Esophagus squamous epithelium (tissue), 5 donors: ENCODE measurements around the gene AIFM3. TPM values are rescaled to one million over a fixed set of nuclear protein-coding genes. Genes with fewer than 3 reads are reported as not detected.

ENCODE experiments used
- DNase-seq: peaks from one replicate; lab custom pipeline; 2025; lab: John Stamatoyannopoulos, UW
- H3K27ac ChIP-seq, 4 donors: fragments of 200-600 bp; sonication (generic); one replicate each; pipeline ENCODE4 v1.5.1; 2016 to 2019; ENCODE audit warnings: mild to moderate bottlenecking in 1 of 4
- H3K27me3 ChIP-seq, 4 donors: fragments of 200-600 bp; sonication (generic); 1 replicate in 3 of 4; 2 replicates in 1 of 4; pipeline versions ENCODE4 v1.5.1 to v1.6.0; 2017 to 2021; ENCODE audit warnings: antibody characterized with exemption in 1 of 4
- H3K36me3 ChIP-seq, 3 donors: fragments of 200-600 bp; sonication (generic); one replicate each; pipeline ENCODE4 v1.5.1; 2016 to 2019
- H3K4me1 ChIP-seq, 3 donors: fragments of 200-600 bp; sonication (generic); one replicate each; pipeline ENCODE4 v1.5.1; 2017 to 2019
- H3K4me3 ChIP-seq, 4 donors: fragments of 200-600 bp; sonication (generic); 1 replicate in 3 of 4; 2 replicates in 1 of 4; pipeline ENCODE4 v1.5.1; 2016 to 2019; ENCODE audit warnings: mild to moderate bottlenecking in 2 of 4, moderate library complexity in 1 of 4
- H3K9me3 ChIP-seq, 3 donors: fragments of 200-600 bp; sonication (generic); one replicate each; pipeline ENCODE4 v1.5.1; 2016 to 2019
- POLR2A ChIP-seq, 4 donors: fragments of 450-650 bp; IDR thresholded peaks; one replicate each; pipeline ENCODE4 v1.6.1; 2017; ENCODE audit warnings: antibody characterized with exemption in 4 of 4, mild to moderate bottlenecking in 4 of 4, moderate library complexity in 3 of 4
- WGBS, 2 donors: methylation state at CpG; one replicate each; pipeline ENCODE4 v1.1.5; 2018; 5-methylcytosine and 5-hydroxymethylcytosine counted together
- intact Hi-C: fragments of 100-400 bp; cut with DNase I; formaldehyde crosslinking; loops from one replicate; pipeline ENCODE4 v1.15.0; 2022
- total RNA-seq, 4 donors: library from RNA; depleted of rRNA; stranded (reverse); fragments of >200 nt; gene quantifications; one replicate each; pipeline ENCODE4 v1.1.0, GENCODE V29; 2016
- TF ChIP-seq, protein P1 (sequence below), 6 experiments: fragments of 450-650 bp in 4 of 6; fragments of 200-600 bp in 2 of 6; sonication (generic) in 2 of 6; IDR thresholded peaks; one replicate each; pipeline ENCODE4 v1.5.1; 2016 to 2019; ENCODE audit warnings: antibody characterized with exemption in 6 of 6, mild to moderate bottlenecking in 4 of 6, moderate library complexity in 4 of 6
- donor health status: DM: yes; HTN: yes; CAD: no.

Gene AIFM3
- total RNA-seq, 4 donors from 2014 or later, result 0.30 to 1.9 (median 0.94) TPM

DNA sequence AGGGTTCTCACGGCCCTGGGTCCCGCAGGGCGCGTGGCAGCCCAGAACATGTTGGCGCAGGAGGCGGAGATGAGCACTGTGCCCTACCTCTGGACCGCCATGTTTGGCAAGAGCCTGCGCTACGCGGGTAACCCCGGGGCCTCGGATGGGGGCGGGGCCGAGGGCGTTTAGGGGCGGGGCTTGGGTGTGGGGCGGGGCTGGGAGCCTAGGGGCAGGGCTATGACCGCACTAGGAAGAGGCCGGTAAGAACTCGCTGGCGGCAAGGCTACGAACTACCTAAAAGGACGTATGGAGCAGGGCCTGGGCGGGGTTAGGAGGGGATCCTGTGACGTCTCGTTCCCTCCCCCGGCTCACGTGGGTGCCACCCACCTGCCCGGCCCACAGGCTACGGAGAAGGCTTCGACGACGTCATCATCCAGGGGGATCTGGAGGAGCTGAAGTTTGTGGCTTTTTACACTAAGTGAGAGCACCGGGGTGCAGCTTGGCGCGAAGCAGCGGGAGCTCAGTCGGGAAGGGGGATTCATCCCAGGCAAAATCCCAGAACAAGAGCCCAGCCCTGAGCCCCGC is 12.3 kb downstream of the AIFM3 start:
- Histone ChIP-seq H3K4me1 (peaks cover 26 to 49% (median 27%) of the 10 kb centered on the region in 3 donors), H3K4me3 (peak overlapping the region in 3 of 4 donors; percentile 29 to 54 (median 34)), H3K9me3 (no peaks in the 10 kb centered on the region), H3K27me3 (no peaks in the 10 kb centered on the region), H3K27ac (peak overlapping the region in 3 of 4 donors; percentile 45 to 59 (median 50)), H3K36me3 (peaks cover 0 to 10% (median 0%) of the 10 kb centered on the region in 3 donors)
- intact Hi-C loops, result no loop called here
- 6 to 13% methylated on average over 13 to 17 of the region's 39 CpGs for WGBS, 2 donors
- TF ChIP-seq, protein P1, sequence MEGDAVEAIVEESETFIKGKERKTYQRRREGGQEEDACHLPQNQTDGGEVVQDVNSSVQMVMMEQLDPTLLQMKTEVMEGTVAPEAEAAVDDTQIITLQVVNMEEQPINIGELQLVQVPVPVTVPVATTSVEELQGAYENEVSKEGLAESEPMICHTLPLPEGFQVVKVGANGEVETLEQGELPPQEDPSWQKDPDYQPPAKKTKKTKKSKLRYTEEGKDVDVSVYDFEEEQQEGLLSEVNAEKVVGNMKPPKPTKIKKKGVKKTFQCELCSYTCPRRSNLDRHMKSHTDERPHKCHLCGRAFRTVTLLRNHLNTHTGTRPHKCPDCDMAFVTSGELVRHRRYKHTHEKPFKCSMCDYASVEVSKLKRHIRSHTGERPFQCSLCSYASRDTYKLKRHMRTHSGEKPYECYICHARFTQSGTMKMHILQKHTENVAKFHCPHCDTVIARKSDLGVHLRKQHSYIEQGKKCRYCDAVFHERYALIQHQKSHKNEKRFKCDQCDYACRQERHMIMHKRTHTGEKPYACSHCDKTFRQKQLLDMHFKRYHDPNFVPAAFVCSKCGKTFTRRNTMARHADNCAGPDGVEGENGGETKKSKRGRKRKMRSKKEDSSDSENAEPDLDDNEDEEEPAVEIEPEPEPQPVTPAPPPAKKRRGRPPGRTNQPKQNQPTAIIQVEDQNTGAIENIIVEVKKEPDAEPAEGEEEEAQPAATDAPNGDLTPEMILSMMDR (IDR thresholded peaks at IDR 0.05), result no peak
- TF ChIP-seq POLR2A (IDR thresholded peaks at IDR 0.05), result no peak
- no peak for DNase-seq

GRCh38 chr22:20979940-20980453 is 12.9 kb downstream of the AIFM3 start:
- Histone ChIP-seq H3K27me3 (no peaks in the 10 kb centered on the region), H3K27ac (peak overlapping the region in 3 of 4 donors; percentile 45 to 59 (median 50)), H3K9me3 (no peaks in the 10 kb centered on the region), H3K4me3 (peak overlapping the region in 3 of 4 donors; percentile 29 to 54 (median 34)), H3K4me1 (peaks cover 26 to 54% (median 27%) of the 10 kb centered on the region in 3 donors), H3K36me3 (peaks cover 0 to 15% (median 0%) of the 10 kb centered on the region in 3 donors)
- DNase-seq, result no peak
- TF ChIP-seq, protein P1 (IDR thresholded peaks at IDR 0.05), result no peak
- TF ChIP-seq POLR2A (IDR thresholded peaks at IDR 0.05), result no peak
- intact Hi-C loops, result no loop called here
- 58 to 100% methylated on average over 1 to 5 of the region's 13 CpGs for WGBS, 2 donors

- H3K27ac ChIP-seq, result peak overlapping the region in 1 of 4 donors; percentile 83
- peaks cover 26 to 54% (median 27%) of the 10 kb centered on the region in 3 donors for H3K4me1 ChIP-seq
- no peaks in the 10 kb centered on the region for H3K27me3 ChIP-seq
- intact Hi-C loops, result no loop called here
- no peak for TF ChIP-seq POLR2A (IDR thresholded peaks at IDR 0.05)
- TF ChIP-seq, protein P1 (IDR thresholded peaks at IDR 0.05), result no peak
- peaks cover 0 to 20% (median 0%) of the 10 kb centered on the region in 3 donors for H3K36me3 ChIP-seq
- WGBS, 2 donors, result 84 to 94% methylated on average over 4 of the region's 4 CpGs
- DNase-seq, result no peak
- no peak overlapping the region for H3K4me3 ChIP-seq
- H3K9me3 ChIP-seq, result no peaks in the 10 kb centered on the region
These were observed 13.5 kb downstream of the AIFM3 start for GRCh38 chr22:20980523-20980922.

DNA sequence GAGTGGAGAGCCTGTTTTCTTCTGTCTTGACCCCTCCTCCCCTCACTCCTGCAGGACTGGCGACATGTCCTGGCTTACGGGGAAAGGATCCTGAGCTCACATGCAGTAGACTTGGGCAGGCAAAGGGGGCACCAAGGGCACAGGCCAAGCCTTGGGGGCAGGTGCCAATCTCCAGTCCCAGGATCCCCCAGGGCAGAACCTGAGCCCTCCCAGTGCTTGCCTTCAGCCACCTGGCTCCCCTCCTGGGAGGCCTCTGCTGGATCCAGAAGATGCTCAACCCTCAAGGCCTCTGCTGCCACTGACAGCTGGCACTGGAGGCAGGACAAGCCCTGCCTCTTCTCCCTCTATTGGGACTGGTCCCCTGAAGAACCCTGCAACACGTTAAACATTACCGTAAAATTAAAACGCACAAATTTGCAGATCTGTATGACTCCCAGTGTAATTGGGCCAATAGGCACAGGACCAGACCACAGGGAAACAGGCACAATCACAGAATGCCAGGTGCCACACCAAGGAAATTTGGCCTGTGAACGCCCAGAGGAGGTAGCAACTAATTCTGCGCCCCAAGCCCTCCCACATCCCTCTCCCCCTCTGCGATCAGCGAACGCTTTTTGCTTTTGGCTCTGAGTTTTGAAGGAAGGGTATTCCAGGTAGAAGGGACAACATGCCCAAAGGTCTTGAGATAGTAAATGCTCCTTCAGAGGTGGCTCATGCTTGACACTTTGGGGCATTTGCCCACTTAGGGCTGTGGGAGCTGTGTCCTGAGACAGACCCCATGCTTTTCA is 14.1 kb downstream of the AIFM3 start:
- Histone ChIP-seq H3K4me3 (peak overlapping the region; percentile 57 to 91 (median 70)), H3K27ac (peak overlapping the region; percentile 83 to 96 (median 90)), H3K27me3 (no peaks in the 10 kb centered on the region), H3K9me3 (no peaks in the 10 kb centered on the region), H3K4me1 (peaks cover 26 to 54% (median 27%) of the 10 kb centered on the region in 3 donors), H3K36me3 (peaks cover 0 to 26% (median 0%) of the 10 kb centered on the region in 3 donors)
- intact Hi-C loops, result no loop called here
- no peak for DNase-seq
- WGBS, 2 donors, result 34 to 77% methylated on average over 8 to 10 of the region's 10 CpGs
- TF ChIP-seq POLR2A (IDR thresholded peaks at IDR 0.05), result no peak
- TF ChIP-seq, protein P1 (IDR thresholded peaks at IDR 0.05), result no peak
